Fibroblast of skin of scalp (primary cell): ENCODE data around the gene PTPRN. TPM values are rescaled to one million over a fixed set of nuclear protein-coding genes. Genes with fewer than 3 reads are reported as not detected.
"Not testable (repeated sequence)": the region's sequence is repeated elsewhere in the genome, so short reads cannot be mapped to it uniquely, and the experiment has no call there.

Experiments used
- DNase-seq: peaks from one replicate; pipeline ENCODE4 v3.0.0-alpha.2; 2013
- polyA plus RNA-seq, 2 experiments: library from polyadenylated mRNA; unstranded; fragments of 120-200 nt; gene quantifications; one replicate each; pipeline ENCODE4 v1.2.1, GENCODE V29; 2013; ENCODE audit not compliant: insufficient read length in 2 of 2

The PTPRN gene
- 59.5 TPM for polyA plus RNA-seq (2013, experiment 1 of 2; ENCODE audit: insufficient read length)
- polyA plus RNA-seq (2013, experiment 2 of 2; ENCODE audit: insufficient read length), result 61.9 TPM

DNA sequence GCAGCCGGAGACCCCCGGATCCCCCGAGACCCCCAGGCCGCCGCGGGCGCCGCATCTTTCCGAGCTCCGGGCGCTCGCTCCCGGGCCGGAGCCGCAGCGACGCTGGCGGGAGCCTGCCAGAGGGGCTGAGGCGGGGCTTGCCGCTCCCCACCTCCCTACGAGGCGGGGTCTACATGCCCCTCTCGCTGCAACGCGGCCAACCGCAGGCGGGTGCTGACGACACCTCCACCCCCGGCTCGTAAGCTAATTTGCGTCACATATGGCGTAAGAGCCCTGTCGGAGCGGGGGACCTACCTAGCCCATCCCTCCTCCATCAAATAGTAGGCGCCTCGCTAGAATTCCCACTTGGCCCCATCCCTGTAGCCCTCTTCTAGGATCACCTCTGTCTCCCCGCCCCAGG, at the start of gene PTPRN:
Gene PTPRN, minus strand, starts transcription at position 124 of the 400 bp plus-strand sequence. Its CDS starts 69 bp downstream, at position 55.
- peak; percentile 68 for DNase-seq

DNA sequence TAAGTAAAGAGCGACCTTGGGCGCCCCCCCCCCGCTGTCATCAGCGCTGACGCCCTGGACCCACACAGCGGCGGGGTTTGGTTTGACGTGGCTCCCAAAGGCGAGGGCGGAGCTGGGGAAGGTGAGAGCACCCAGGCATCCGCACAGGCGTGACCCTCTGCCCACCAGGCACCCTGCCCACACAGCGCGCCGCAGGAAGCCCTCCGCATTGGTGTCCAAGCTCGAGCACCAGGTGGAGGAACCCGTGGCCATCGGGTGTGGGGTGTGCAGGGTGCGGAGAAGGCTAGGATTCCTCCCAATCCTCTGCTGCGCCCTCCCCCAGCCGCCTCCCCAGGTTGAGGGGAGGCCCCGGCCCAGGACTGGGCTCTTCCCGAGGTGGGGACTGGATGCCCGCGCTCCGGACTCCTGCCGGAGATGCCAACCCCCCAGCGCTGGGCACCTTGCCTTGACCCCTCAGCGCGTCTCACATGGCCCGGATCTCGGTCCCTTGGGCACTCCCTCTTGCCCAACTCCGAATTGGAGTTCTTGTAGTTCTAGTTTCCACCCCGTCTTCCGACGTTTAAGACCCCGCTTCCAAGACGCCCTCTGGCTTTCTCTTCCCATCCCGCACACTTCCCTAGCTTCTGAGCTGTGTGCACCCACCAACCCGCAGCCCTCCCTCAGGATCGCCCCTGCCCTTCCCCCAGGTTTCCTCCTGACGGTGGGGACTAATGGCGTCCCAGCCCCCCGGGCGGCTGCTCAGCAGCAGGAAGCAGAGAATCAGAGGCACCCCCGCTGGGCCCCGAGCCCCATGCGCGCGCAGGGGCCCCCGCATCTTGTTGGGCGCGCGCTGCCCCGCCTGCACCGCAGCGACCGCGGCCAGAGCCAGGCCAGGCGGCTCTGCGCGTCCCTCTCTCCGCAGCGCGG, 49.2 kb upstream of the PTPRN start:
- no peak for DNase-seq

DNA sequence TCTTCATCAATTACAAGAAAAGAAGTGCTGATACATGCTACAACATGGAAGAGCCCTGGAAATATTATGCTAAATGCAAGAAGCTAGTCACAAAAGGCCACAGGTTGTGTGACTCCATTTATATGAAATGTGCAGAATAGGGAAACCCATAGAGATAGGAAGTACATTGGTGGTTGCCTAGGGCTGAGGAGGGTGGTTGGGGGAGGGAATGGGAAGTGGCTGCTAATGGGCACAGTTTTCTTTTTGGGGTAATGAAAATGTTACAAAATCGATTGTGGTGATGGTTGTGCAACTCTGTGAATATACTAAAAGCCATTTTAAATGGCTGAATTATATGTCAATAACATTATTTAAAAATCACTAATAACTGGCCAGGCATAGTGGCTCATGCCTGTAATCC, 47.6 kb upstream of the PTPRN start:
- DNase-seq, result no peak

DNA sequence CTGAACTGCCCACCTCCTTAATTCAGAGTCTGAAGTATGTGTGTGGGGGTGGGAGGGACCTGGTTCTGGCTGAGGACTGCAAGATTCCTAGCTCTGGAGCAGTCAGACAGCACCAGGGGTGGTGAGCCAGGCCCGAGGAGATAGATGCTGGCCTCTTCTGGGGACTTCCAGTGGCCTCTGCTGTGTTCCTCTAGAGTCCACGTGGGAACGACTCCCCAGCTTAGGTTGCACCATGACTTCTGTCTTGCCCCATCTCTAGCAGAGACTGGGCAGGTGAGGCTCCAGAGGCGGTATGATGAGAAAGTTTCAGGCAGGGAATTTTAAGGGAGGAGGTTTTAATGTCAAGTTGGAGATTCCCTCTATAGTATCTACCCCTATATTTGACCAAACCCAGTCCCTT, 45.4 kb upstream of the PTPRN start:
- DNase-seq, result no peak

DNA sequence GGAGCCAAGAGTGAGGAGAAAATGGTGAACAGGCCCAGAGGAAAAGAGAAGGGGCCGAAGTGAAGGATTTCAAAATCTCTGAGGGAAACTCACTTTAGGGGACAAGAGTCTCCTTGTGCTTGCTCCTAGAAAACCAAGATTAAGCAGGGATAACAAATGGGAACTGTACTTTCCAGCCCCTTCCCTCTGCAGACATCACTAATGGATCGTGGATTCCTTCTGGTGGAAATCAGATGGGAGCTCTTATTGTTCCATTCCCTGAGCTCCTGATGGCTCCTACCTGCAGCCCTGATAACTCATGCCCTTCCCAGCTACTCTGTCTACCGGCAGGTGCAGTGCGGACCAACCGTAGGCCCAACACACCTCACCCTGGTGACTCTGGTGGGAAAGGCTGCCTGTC, 43.9 kb upstream of the PTPRN start:
- DNase-seq, result no peak

DNA sequence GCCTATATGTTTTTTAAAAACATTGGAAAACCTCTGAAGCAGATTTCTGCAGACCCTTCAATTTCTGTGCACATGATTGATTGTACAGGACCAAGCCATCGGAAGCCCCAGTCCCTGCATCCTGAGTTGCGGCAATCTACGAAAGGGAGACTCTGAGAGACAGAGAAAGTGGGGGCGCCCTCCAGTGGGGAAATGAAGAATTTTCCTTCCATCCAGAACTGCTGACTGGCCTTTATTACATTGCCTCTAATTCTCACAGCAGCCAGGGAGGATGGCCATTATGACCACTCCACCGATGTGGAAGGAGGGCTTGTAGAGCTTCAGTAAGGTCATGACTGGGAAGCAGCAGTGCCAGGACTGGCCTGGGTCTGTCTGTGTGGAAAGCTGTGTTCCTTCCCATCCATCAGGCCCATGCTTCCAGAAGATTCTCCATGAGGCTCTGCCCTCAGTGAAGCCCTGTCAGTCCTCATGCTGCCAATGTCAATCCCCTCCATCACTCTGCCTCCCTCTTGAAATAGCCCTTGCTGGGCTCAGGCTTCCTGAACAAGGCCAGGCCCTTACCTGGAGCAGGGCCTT, 43.3 kb upstream of the PTPRN start:
- DNase-seq, result peak; percentile 77

DNA sequence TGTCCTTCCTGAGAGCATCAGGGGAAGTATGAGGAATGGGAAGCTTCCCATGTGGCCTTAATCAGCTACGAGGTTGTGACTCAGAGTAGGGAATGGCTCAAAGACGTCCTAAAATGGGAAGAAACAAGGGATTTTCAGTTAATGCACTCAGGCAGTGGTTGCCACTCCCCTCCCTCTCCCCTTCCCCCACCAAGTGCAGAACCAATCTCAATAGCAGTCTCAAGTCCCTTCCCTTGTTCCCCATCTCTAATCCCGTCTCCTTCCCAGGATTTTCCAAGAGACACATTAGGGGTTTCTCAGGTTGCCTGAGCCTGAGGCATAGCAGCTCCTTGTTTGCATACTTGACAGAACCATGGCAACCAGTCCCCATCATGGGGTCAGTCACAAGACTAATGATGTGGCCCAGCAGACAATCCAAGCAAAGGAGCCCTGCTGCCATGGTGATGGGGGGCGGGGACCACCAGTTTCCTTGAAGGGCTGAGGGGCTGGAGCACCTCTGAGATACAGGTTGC, 41.6 kb upstream of the PTPRN start:
- peak; percentile 95 for DNase-seq

DNA sequence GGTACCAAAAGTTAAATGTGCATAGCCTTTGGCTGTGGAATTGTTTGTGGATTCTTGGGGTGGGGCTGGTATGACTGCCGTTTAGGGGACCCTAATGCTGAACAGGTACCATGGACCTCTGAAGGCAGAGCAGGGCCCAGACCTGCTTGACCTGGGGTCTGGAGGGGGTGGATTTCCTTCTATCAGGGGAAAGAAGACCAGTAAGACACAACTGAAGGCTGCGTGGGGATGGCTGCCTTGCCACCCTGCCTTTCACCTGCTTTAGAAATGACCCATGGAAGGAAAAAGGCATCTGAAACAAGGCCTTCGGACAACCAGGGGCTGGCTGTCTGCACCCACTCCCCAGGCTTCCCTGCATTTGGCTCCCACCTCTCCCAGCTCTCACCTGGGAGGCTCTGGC, 41.0 kb upstream of the PTPRN start:
- DNase-seq, result no peak

DNA sequence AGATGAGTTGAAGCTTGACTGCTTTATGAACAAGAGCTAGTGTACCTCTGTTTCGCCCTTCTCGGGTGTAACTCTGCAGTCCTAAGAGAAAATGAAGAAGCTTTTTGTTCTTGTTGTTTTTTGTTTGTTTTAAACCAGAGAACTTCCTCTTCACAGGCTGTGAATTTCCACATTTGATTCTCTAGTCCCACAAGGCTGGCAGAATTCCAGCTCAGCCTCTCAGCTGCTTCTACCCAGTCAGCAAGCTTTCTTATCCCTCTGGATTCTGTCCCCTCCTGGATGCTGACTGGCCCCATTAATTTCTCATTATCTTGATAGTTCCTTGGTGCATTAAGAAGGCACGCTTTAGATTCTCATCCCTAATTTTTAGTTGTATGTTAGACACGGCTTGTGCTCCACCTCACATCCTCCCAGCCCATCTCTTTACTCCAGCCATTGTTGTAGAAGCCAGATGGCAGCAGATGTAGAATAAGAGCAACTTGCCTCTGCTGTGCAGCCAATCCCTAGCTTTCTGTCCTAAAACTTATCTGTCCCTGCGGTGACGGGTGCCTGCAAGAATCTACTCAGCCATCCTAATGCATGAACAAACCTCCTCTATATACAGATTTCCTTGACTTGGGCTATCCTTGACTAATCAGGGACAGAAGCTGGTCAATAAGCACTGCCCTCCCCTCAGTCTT, 35.7 kb upstream of the PTPRN start:
- peak; percentile 38 for DNase-seq

DNA sequence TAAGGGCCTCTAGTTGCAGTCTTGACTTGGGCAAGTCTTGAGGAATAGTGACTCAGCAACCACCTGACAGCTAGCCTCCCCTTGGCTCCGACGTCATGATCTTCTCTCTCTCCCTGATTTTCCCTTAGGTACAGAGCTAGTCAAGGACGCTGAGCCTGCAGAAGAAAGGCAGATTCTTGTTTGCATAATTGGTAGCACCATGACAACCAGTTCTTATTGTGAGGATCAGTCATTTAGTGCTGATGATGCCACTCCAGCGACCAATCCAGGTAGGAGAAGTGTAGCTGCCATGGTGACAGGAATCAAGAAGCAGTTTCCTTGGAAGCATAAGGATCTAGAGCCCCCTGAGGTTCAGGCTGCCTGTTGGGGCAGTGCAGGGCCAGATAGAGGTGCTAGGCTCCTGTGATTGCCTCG, 26.2 kb upstream of the PTPRN start:
- no peak for DNase-seq

DNA sequence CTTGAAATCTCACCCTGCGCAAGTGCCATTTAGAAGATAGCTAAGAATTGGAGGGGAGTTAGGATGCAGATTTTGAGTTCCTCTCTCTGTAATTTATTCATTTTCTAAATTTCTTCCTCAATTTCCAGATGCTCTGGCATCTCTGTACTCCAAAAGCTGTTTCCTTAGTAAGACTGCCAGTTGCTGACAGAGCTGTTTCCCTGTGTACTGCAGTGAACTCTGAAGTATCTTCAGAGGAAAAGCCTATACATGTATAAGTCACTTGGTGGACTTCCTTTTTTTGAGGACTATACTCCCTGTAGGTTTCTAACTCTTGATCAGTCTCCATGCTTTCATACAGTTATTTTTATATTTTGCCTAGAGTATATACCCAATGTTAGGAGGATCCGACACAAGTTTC, 24.9 kb upstream of the PTPRN start:
- DNase-seq, result no peak

DNA sequence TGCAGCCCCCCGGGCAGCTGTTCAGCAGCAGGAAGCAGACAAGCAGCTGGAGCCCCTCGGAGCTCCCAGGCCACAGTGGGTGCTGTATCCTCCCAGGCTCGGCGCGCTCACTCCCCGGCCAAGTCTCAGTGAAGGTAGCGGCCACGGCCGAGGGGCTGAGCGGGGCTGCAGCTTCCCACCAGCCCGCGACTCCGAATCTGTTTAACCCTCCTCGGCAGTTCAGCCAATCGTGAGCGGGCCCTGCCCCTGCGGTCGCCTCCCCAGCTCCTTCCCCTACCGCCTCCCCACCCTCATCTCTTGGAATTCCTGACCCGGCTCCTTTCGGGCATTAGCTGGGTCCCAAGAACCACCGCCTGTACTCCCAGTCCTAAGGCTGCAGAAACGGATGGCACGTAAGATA, 23.3 kb upstream of the PTPRN start, which contains the start of gene RESP18:
Gene RESP18, minus strand, starts transcription at position 203 of the 400 bp plus-strand sequence.
- DNase-seq, result no peak

DNA sequence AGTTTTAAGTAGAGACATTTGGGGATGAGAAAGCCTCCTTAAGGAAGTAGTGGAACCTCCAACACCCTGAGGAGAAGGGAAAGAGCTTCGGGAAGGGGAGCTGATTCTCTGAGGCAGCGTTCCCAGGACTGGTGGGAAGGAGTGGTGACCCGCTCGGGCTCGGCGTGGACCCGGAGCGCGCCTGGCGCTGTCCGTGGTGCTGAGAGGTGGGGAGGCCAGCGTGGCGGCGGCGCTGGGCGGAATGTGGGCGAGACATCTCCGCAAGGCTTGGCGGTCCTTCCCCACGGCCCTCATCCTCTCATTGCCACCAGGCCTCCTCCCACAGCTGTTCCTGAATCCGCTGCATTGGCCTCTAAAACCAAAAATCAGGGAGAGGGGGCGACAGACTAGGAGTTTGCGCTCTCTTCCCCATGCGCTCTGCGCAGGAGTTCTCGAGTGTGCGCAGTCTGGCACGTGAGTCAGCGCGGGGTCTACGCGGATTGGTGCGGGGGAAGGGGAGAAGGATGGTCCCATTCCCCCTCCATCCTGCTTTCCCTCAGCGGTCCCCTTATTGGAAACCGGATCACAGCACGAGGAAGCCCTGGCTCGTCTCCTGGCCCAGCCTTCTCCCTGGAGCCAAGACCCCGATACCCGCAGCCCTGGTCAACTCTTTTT, 22.5 kb upstream of the PTPRN start:
- peak; percentile 44 for DNase-seq

DNA sequence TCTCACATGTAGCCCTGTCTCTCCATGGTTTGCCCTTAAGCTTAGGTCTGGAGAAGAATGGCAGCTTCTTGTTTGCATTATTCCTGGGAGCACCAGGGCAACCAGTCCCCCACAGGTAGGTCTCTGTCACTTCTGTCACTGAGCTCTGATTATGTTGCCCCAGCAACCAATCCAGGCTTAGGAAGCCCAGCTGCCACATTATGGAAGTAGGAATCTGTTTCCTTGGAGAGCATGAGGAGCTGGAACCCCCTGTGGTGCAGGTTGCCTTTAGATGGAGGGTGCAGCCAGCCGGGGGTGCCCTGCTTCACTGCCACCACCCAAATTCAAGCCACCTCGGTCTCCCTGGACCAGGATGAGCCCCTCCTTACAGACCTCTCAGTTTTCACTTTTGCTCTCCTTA, 18.5 kb upstream of the PTPRN start:
- no peak for DNase-seq

DNA sequence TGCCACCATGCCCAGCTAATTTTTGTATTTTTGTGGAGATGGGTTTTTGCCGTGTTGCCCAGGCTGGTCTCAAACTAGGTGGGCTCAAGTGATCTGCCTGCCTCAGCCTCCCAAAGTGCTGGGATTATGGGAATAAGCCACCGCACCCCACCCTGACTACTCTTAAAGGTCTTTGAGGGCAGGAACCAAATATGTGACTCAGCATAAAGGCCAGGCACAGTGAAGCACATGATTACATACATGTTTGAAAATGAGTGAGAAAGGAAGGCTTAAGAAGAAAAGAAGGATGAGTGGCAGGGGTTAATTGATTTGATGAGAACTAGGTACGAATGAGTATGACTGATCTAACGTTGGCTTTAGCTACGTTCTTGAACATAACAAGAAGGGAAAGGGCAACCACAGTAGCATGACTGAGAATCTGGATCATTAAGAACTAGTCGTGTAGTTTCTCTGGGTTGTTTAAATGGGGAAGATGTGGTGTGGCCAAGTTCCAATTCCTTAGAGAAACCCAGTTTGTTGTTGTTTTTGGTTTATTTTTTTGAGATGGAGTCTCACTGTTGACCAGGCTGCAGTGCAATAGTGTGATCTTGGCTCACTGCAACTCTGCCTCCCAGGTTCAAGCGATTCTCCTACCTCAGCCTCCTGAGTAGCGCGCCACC, 16.6 kb upstream of the PTPRN start:
- DNase-seq, result no peak

DNA sequence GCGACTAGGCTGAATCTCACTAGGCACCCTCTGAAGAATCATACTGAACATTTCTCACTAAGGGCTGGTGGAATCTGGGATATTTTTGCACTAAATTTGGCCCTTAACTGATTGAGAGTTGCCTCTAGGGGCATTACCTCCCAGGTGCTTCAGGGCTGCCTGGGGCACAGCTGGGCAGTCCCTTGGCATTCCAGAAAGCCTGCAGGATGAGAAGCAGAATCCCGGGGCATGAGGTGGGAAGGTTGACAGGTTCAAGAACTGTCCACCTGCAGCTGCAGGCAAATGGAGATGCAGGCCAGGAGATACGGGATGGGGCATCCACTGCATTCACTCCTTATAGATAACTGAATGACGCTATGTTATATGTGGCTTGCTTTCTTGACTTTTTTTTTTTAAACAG, 15.9 kb upstream of the PTPRN start:
- no peak for DNase-seq

DNA sequence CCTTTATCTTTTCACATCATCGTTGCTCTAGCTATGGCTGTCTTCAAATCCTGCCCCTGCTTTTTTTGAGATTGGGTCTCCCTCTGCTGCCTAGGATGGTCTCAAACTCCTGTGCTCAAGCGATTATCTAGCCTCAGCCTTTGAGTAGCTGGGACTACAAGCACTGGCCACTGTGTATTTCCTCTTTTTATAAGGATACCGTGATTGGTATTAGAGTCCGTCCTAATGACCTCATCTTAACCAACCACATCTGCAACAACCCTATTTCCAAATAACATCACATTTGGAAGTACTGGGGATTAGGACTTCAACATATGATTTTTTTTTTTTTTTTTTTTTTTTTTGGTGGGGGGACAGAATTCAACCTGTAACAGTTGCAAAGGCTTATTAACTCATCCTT, 14.2 kb upstream of the PTPRN start:
- no peak for DNase-seq

DNA sequence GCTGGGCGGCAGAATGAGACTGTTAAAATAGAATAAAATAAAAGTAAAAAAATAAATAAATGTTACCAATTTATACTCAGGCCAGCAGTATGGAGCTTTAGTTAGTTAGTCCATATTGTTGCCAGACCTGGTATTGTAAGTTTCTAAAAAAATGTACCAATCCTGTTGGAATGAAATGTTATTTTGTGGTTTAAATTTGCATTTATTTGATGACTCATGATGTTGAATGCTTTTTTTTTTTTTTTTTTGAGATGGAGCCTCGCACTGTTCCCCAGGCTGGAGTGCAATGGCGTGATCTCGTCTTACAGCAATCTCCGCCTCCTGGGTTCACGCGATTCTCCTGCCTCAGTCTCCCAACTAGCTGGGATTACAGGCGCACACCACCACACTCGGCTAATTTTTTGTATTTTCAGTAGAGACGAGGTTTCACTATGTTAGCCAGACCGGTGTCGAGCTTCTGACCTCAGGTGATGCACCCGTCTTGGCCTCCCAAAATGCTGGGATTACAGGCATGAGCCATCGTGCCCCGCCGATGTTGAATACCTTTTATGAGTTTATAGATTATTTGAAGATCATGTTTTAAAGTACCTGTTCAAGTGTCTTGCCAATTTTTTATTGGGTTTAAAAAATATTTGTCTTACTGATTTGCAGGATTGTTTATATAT, 5.7 kb upstream of the PTPRN start:
- peak; percentile 38 for DNase-seq

DNA sequence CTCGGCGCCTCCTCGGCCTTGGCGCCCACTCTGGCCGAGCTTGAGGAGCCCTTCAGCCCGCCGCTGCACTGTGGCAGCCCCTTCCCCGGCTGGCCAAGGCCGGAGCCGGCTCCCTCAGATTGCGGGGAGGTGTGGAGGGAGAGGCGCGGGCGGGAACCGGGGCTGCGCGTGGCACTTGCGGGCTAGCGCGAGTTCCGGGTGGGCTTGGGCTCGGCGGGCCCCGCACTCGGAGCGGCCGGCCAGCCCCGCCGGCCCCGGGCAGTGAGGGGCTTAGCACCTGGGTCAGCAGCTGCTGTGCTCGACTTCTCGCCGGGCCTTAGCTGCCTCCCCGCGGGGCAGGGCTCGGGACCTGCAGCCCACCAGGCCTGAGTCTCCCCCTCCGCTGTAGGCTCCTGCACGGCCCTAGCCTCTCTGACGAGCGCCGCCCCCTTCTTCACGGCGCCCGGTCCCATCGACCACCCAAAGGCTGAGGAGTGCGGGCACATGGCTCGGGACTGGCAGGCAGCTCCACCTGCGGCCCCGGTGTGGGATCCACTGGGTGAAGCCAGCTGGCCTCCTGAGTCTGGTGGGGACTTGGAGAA, 3.6 kb upstream of the PTPRN start:
- DNase-seq, result not testable (repeated sequence)

DNA sequence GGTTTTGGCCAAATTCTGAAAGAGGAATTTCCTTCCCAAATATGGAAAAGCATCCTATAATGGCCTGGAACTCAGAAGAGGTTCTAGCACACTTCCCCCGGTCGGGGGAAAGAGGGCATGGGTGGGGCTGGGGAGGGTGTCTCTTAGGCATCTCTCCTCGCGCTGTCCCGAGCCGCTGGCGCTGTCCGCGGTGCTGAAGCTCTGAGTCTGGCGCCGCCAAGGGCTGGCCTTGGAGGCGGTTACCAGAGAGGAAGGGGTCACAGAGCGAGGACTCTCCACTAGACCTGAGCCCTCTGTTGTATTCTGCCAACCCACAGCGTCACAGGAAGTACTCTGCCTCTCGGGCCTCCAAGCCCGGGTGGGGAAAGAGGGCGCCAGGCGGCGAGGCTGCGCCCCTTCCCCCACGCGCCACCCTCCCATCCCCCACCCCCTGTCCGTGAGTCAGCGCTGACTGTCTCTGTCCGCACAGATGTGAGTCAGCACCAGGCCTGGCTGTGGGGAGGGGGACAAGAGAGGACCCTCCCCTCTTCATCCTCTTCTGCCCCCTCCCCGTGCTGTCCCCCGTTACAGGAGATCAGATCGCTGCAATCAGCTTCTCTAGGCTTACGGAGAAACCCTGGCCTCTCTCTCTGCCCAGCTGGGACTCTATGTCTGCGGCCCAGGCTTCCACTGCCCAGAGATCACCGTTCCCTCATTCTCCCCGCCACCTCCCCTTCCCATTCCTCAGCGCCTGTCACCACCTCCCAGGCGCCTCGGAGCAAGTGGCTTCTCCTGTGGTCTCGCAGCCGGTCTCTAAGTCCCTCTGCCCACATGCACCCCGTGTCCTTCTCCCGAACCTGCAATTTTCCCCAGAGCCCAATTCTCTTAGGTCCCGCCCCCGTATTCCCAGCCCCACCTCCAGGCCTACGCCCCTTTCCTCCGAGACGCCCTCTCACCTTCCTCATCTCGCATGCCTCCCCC, 779 bp downstream of the PTPRN start:
- DNase-seq, result peak; percentile 84
